ENCODE measurements around the gene PRICKLE3. TPM values are rescaled to one million over a fixed set of nuclear protein-coding genes. Genes with fewer than 3 reads are reported as not detected.

PRICKLE3 gene
- total and polyA plus RNA-seq, 7 experiments from 2014 or later = 1.4 to 19.8 (median 9.0) TPM

- Mint-ChIP-seq H3K36me3 (peaks cover 0 to 4% (median 0%) of the 10 kb centered on the region in 5 donors), H3K27ac (peak overlapping the region in 4 of 9 donors; percentile 13 to 81 (median 56)), H3K9me3 (peaks cover 0 to 2% (median 0%) of the 10 kb centered on the region in 11 donors), H3K4me1 (peaks cover 19 to 39% (median 32%) of the 10 kb centered on the region in 7 donors), H3K4me3 (peak overlapping the region in 6 of 10 donors; percentile 7 to 55 (median 27)), H3K27me3 (peaks cover 0 to 7% (median 0%) of the 10 kb centered on the region in 5 donors)
- Histone ChIP-seq H3K27ac (ENCODE audit: low read depth, low read length) (no peak overlapping the region), H3K9me3 (ENCODE audit: control insufficient read depth in 2 of 3, low read length in 3 of 3) (no peaks in the 10 kb centered on the region), H3K27me3 (ENCODE audit: control insufficient read depth in 2 of 2, insufficient read depth in 2 of 2, low read length in 2 of 2) (no peaks in the 10 kb centered on the region), H3K36me3 (ENCODE audit: control insufficient read depth in 2 of 3, insufficient read depth in 3 of 3, low read length in 3 of 3) (no peaks in the 10 kb centered on the region), H3K4me1 (ENCODE audit: control insufficient read depth in 2 of 2, insufficient read depth in 2 of 2, low read length in 2 of 2) (peaks cover 0 to 15% of the 10 kb centered on the region in 2 donors), H3K4me3 (ENCODE audit: low read length) (no peak overlapping the region)
- ChIA-PET POLR2A (interaction anchor here (1.8 kb wide), 1 partner anchor 116 kb away, joined by 5 read pairs; no protein-coding TSS in a partner anchor), CTCF (interaction anchor here (0.9 kb wide), 1 partner anchor 38 kb away, joined by 3 read pairs; no protein-coding TSS in a partner anchor)
- intact Hi-C loops (cut with micrococcal nuclease) = loop anchor here (5.0 kb wide), 3 partner anchors 36 to 1356 kb away; partner anchors contain the start of genes USP27X (in 1 of the 2) and ZNF81 (in 1 of the 2)
- DNase-seq = no peak
- no peak for ATAC-seq
Observed at GRCh38 chrX:49193542-49193964, 7.4 kb upstream of the PRICKLE3 start.

- intact Hi-C loops (cut with micrococcal nuclease) = loop anchor here (1.0 to 5.0 kb wide), 4 partner anchors 36 to 1356 kb away; partner anchors contain the start of genes USP27X (in 1 of the 2) and ZNF81 (in 1 of the 2)
- peak overlapping the region in 1 of 9 donors; percentile 35 for H3K27ac Mint-ChIP-seq
Observed at GRCh38 chrX:49192722-49193328, 6.7 kb upstream of the PRICKLE3 start.

GRCh38 chrX:49191574-49192011 is 5.4 kb upstream of the PRICKLE3 start:
- H3K36me3 ChIP-seq (ENCODE audit: control insufficient read depth in 2 of 3, insufficient read depth in 3 of 3, low read length in 3 of 3) = no peaks in the 10 kb centered on the region
- peaks cover 0 to 15% of the 10 kb centered on the region in 2 donors for H3K4me1 ChIP-seq (ENCODE audit: control insufficient read depth in 2 of 2, insufficient read depth in 2 of 2, low read length in 2 of 2)
- ChIA-PET CTCF (interaction anchor here (1.2 to 1.8 kb wide), 4 partner anchors 14 to 563 kb away, joined by 3 to 5 read pairs (median 4); no protein-coding TSS in a partner anchor), POLR2A (interaction anchor here (0.7 to 1.9 kb wide), 12 partner anchors 9 to 618 kb away, joined by 3 to 13 read pairs (median 5); partner anchors contain the start of genes OTUD5, PPP1R3F, RBM3 and SYP)
- ATAC-seq = no peak
- H3K27ac ChIP-seq (ENCODE audit: low read depth, low read length) = peak overlapping the region; percentile 82
- peaks cover 11 to 38% (median 26%) of the 10 kb centered on the region in 7 donors for H3K4me1 Mint-ChIP-seq
- H3K4me3 ChIP-seq (ENCODE audit: low read length) = peak overlapping the region; percentile 96
- H3K36me3 Mint-ChIP-seq = peaks cover 0 to 3% (median 0%) of the 10 kb centered on the region in 5 donors
- H3K4me3 Mint-ChIP-seq = peak overlapping the region; percentile 86 to 95 (median 92)
- H3K9me3 Mint-ChIP-seq = peaks cover 0 to 2% (median 0%) of the 10 kb centered on the region in 11 donors
- intact Hi-C loops (cut with micrococcal nuclease) = loop anchor here (1.0 to 5.0 kb wide), 15 partner anchors 9 to 1354 kb away; partner anchors contain the start of genes CCDC22 (in 2 of the 2), PPP1R3F (in 2 of the 2), SYP (in 2 of the 2) and GPKOW (in 1 of the 2)
- H3K27ac Mint-ChIP-seq = peak overlapping the region in 7 of 9 donors; percentile 77 to 98 (median 94)
- H3K9me3 ChIP-seq (ENCODE audit: control insufficient read depth in 2 of 3, low read length in 3 of 3) = no peaks in the 10 kb centered on the region
- DNase-seq = peak in 1 of 9 donors; percentile 28
- H3K27me3 Mint-ChIP-seq = no peaks in the 10 kb centered on the region
- no peaks in the 10 kb centered on the region for H3K27me3 ChIP-seq (ENCODE audit: control insufficient read depth in 2 of 2, insufficient read depth in 2 of 2, low read length in 2 of 2)

More at GRCh38 chrX:49192722-49193328, 6.7 kb upstream of the PRICKLE3 start:
- H3K36me3 Mint-ChIP-seq = peaks cover 0 to 3% (median 0%) of the 10 kb centered on the region in 5 donors
- peaks cover 0 to 15% of the 10 kb centered on the region in 2 donors for H3K4me1 ChIP-seq (ENCODE audit: control insufficient read depth in 2 of 2, insufficient read depth in 2 of 2, low read length in 2 of 2)
- peaks cover 0 to 2% (median 0%) of the 10 kb centered on the region in 11 donors for H3K9me3 Mint-ChIP-seq
- H3K27ac ChIP-seq (ENCODE audit: low read depth, low read length) = no peak overlapping the region
- H3K4me3 ChIP-seq (ENCODE audit: low read length) = no peak overlapping the region
- H3K27me3 ChIP-seq (ENCODE audit: control insufficient read depth in 2 of 2, insufficient read depth in 2 of 2, low read length in 2 of 2) = no peaks in the 10 kb centered on the region
- no peaks in the 10 kb centered on the region for H3K36me3 ChIP-seq (ENCODE audit: control insufficient read depth in 2 of 3, insufficient read depth in 3 of 3, low read length in 3 of 3)
- no peaks in the 10 kb centered on the region for H3K27me3 Mint-ChIP-seq
- peak overlapping the region in 9 of 10 donors; percentile 20 to 78 (median 39) for H3K4me3 Mint-ChIP-seq
- ChIA-PET CTCF (interaction anchor here (0.9 to 1.8 kb wide), 5 partner anchors 38 to 561 kb away, joined by 3 to 5 read pairs (median 4); no protein-coding TSS in a partner anchor), POLR2A (interaction anchor here (0.6 to 1.8 kb wide), 4 partner anchors 76 to 759 kb away, joined by 3 to 5 read pairs (median 4); partner anchors contain the start of gene PPP1R3F)
- H3K4me1 Mint-ChIP-seq = peaks cover 12 to 38% (median 27%) of the 10 kb centered on the region in 7 donors
- ATAC-seq (no peak), DNase-seq (peak in 3 of 9 donors; percentile 22 to 27 (median 26))
- H3K9me3 ChIP-seq (ENCODE audit: control insufficient read depth in 2 of 3, low read length in 3 of 3) = no peaks in the 10 kb centered on the region

- peak overlapping the region; percentile 86 to 95 (median 92) for H3K4me3 Mint-ChIP-seq
- DNase-seq (peak; percentile 43 to 95 (median 90)), ATAC-seq (peak; percentile 92)
- Histone ChIP-seq H3K4me3 (ENCODE audit: low read length) (peak overlapping the region; percentile 96), H3K36me3 (ENCODE audit: control insufficient read depth in 2 of 3, insufficient read depth in 3 of 3, low read length in 3 of 3) (no peaks in the 10 kb centered on the region), H3K27me3 (ENCODE audit: control insufficient read depth in 2 of 2, insufficient read depth in 2 of 2, low read length in 2 of 2) (no peaks in the 10 kb centered on the region), H3K9me3 (ENCODE audit: control insufficient read depth in 2 of 3, low read length in 3 of 3) (no peaks in the 10 kb centered on the region), H3K27ac (ENCODE audit: low read depth, low read length) (peak overlapping the region; percentile 82), H3K4me1 (ENCODE audit: control insufficient read depth in 2 of 2, insufficient read depth in 2 of 2, low read length in 2 of 2) (peaks cover 0 to 15% of the 10 kb centered on the region in 2 donors)
- POLR2A ChIA-PET = interaction anchor here (0.6 to 1.9 kb wide), 14 partner anchors 10 to 1568 kb away, joined by 3 to 13 read pairs (median 4); partner anchors contain the start of genes CCDC22, PPP1R3F, PQBP1 and RBM3
- intact Hi-C loops (cut with micrococcal nuclease) = loop anchor here (1.0 to 5.0 kb wide), 14 partner anchors 9 to 1354 kb away; partner anchors contain the start of genes CCDC22 (in 2 of the 2), PPP1R3F (in 2 of the 2), SYP (in 2 of the 2) and GPKOW (in 1 of the 2)
- peaks cover 11 to 41% (median 26%) of the 10 kb centered on the region in 7 donors for H3K4me1 Mint-ChIP-seq
- peaks cover 0 to 2% (median 0%) of the 10 kb centered on the region in 11 donors for H3K9me3 Mint-ChIP-seq
- peak overlapping the region; percentile 77 to 98 (median 94) for H3K27ac Mint-ChIP-seq
- CTCF ChIA-PET = interaction anchor here (0.6 to 1.2 kb wide), 3 partner anchors 13 to 683 kb away, joined by 3 to 5 read pairs (median 3); no protein-coding TSS in a partner anchor
- no peaks in the 10 kb centered on the region for H3K27me3 Mint-ChIP-seq
- H3K36me3 Mint-ChIP-seq = peaks cover 0 to 3% (median 0%) of the 10 kb centered on the region in 5 donors
Observed at GRCh38 chrX:49190821-49191573, 4.8 kb upstream of the PRICKLE3 start.

- no peaks in the 10 kb centered on the region for H3K27me3 ChIP-seq (ENCODE audit: control insufficient read depth in 2 of 2, insufficient read depth in 2 of 2, low read length in 2 of 2)
- ChIA-PET CTCF (interaction anchor here (0.6 kb wide), 1 partner anchor 47 kb away, joined by 3 read pairs; no protein-coding TSS in a partner anchor), POLR2A (interaction anchor here (0.6 to 1.9 kb wide), 2 partner anchors 23 to 25 kb away, joined by 4 to 13 read pairs; no protein-coding TSS in a partner anchor)
- H3K27ac ChIP-seq (ENCODE audit: low read depth, low read length) = peak overlapping the region; percentile 29
- H3K36me3 ChIP-seq (ENCODE audit: control insufficient read depth in 2 of 3, insufficient read depth in 3 of 3, low read length in 3 of 3) = no peaks in the 10 kb centered on the region
- Mint-ChIP-seq H3K27me3 (no peaks in the 10 kb centered on the region), H3K9me3 (peaks cover 0 to 2% (median 0%) of the 10 kb centered on the region in 11 donors), H3K4me1 (peaks cover 11 to 42% (median 34%) of the 10 kb centered on the region in 7 donors), H3K36me3 (peaks cover 0 to 1% (median 0%) of the 10 kb centered on the region in 5 donors), H3K4me3 (peak overlapping the region in 6 of 10 donors; percentile 17 to 95 (median 52)), H3K27ac (peak overlapping the region in 8 of 9 donors; percentile 25 to 98 (median 60))
- H3K9me3 ChIP-seq (ENCODE audit: control insufficient read depth in 2 of 3, low read length in 3 of 3) = no peaks in the 10 kb centered on the region
- no peak overlapping the region for H3K4me3 ChIP-seq (ENCODE audit: low read length)
- DNase-seq (no peak), ATAC-seq (no peak)
- H3K4me1 ChIP-seq (ENCODE audit: control insufficient read depth in 2 of 2, insufficient read depth in 2 of 2, low read length in 2 of 2) = peaks cover 4 to 19% of the 10 kb centered on the region in 2 donors
- intact Hi-C loops (cut with micrococcal nuclease) = loop anchor here (2.0 to 5.0 kb wide), 6 partner anchors 32 to 1352 kb away; partner anchors contain the start of genes CCDC22 (in 1 of the 2), GPKOW (in 1 of the 2), PRAF2 (in 1 of the 2) and USP27X (in 1 of the 2)
Observed at GRCh38 chrX:49189606-49190005, 3.4 kb upstream of the PRICKLE3 start.
